Measurements from ENCODE around the gene JPT2.
"Not testable (repeated sequence)": the region's sequence is repeated elsewhere in the genome, so short reads cannot be mapped to it uniquely, and the experiment has no call there.

Gene JPT2

GRCh38 chr16:1707193-1707790 lies 29.2 kb downstream of the JPT2 start:
- peak; percentile 52 for DNase-seq (ENCODE audit: low read depth)

DNA sequence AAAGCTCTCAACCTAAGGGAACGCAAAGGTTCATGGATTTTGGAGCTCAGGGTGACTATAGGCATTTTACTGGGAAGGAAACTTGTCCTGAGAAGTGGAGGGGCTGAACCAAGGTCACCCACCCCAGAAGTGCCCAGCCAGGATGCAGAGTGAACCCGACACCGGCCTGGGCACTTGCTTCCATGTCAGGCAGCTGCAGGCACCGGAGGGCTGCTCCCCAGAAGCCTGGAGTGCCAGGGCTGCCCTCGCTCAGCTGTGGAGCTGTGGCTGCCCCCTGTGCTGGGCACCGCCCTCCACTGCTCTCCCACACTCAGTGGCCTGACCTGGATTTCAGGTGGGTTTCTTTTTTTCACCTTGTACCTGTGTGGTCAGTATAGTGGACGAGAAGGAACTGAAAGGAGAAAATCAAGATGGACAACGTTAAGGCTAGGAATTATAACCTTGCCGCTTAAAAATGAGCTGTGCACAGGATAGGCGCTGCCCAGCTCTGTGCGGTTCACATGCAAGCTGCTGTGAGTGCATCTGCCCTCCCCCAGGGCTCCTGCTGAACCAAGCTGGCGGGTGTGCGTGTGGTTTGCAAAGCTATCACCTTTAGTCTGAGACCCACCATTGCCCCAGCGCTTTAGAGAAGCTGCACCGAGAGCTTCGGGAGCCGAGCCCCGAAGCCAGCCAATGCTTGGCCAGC lies 30.1 kb downstream of the JPT2 start:
- DNase-seq (ENCODE audit: low read depth): no peak

DNA sequence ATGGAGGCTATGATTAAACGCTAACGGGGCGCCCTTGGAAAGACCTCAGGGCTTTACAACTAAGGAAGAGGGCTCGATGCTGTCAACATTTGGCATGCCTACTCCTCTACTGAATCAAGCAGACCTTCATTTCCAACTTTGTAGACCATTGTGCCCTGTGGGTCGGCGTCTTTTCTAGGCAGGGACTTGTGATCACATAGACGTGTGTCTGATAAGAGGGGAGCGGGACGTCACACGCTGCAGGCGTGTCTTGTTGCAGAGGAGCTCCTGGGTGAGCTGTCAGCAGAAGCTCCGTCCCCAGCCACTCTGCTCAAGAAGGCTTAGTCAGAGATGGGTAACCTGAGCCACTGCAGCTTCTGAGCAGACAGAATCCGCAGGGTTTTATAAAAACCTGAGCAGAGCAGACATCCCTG lies 30.7 kb downstream of the JPT2 start:
- peak; percentile 62 for DNase-seq (ENCODE audit: low read depth)

GRCh38 chr16:1709356-1709755 lies 31.3 kb downstream of the JPT2 start:
- DNase-seq (ENCODE audit: low read depth): no peak

- no peak for DNase-seq (ENCODE audit: low read depth)
Measured at GRCh38 chr16:1710811-1711507, 32.9 kb downstream of the JPT2 start.

- peak; percentile 24 for DNase-seq (ENCODE audit: low read depth)
Measured at GRCh38 chr16:1712791-1713261, 34.7 kb downstream of the JPT2 start.

GRCh38 chr16:1713331-1713730 lies 35.3 kb downstream of the JPT2 start:
- DNase-seq (ENCODE audit: low read depth): no peak

DNA sequence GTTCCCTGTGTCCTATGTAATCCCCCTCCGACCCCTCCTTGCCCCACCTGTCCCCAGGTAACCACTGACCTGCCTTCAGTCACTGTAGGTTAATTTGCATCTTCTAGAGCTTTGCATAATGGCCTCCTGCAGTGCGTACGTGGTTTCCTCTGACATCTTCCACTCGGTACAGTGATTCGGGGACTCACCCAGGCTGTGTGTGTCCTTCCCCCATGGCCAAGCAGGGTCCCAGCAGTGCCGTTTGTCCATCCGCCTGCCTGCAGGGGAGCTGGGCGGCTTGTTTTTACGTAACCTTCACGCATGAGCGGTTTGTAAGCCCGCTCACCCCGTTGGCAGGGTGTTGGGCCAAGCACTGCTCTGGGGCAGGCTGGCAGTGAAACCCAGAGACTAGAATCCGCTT lies 35.9 kb downstream of the JPT2 start:
- DNase-seq (ENCODE audit: low read depth): no peak

DNA sequence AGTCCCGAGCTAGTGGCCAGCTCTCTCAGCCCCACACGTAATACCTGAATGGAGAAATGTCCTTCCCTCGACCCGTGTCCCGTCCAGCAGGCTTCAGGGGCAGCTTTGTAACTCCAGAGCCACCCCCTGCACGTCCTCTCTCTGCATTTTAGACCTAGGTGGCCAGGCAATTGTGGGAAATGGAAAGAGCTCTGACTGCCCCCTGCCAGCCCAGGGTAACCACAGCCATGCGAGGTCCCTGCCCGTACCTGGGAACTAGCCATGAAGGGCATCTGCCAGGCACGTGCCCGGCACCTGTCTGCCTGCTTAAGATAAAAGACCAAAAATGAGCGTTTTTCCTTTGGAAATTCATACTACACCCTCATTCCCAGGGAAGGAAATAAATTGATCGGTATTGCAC lies 37.1 kb downstream of the JPT2 start:
- DNase-seq (ENCODE audit: low read depth): no peak

- DNase-seq (ENCODE audit: low read depth): not testable (repeated sequence)
Measured at GRCh38 chr16:1718236-1718635, 40.2 kb downstream of the JPT2 start.

- DNase-seq (ENCODE audit: low read depth): not testable (repeated sequence)
Measured at GRCh38 chr16:1719559-1720229, 41.6 kb downstream of the JPT2 start.

GRCh38 chr16:1721372-1721771 lies 43.3 kb downstream of the JPT2 start:
- DNase-seq (ENCODE audit: low read depth): no peak

- DNase-seq (ENCODE audit: low read depth): peak; percentile 31
Measured at GRCh38 chr16:1723450-1724147, 45.5 kb downstream of the JPT2 start.

- no peak for DNase-seq (ENCODE audit: low read depth)
Measured at GRCh38 chr16:1724491-1724890, 46.4 kb downstream of the JPT2 start.

DNA sequence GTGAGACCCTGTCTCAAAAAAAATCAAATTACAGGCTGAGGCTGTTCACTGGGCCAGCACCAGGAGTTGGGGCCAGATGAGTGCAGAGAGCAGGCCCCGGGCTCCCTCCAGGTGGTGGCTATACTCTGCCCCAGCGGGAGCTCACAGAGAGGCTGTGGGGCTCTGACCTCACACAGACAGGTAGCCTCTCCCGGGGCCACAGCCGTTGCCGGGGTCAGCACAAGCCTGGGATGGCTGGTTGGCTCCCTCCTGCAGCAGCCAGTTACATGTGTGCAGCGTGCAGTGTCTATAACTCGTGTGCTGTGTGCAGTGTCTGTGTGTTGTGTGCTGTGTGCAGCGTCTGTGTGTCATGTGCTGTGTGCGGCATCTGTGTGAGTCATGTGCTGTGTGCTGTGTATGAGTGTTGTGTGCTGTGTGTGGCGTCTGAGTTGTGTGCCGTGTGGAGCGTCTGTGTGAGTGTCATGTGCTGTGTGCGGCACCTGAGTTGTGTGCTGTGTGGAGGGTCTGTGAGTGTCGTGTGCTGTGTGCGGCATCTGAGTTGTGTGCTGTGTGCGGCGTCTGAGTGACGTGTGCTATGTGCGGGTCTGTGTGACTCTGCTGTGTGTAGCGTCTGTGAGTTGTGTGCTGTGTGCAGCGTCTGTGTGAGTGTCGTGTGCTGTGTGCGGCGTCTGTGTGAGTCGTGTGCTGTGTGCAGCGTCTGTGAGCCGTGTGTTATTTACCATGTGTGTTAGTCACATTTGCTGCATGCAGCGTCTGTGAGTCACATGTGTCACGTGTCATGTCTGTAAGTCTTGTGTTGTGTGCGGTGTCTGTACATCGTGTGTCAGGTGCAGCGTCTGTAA lies 48.8 kb downstream of the JPT2 start:
- no peak for DNase-seq (ENCODE audit: low read depth)

DNA sequence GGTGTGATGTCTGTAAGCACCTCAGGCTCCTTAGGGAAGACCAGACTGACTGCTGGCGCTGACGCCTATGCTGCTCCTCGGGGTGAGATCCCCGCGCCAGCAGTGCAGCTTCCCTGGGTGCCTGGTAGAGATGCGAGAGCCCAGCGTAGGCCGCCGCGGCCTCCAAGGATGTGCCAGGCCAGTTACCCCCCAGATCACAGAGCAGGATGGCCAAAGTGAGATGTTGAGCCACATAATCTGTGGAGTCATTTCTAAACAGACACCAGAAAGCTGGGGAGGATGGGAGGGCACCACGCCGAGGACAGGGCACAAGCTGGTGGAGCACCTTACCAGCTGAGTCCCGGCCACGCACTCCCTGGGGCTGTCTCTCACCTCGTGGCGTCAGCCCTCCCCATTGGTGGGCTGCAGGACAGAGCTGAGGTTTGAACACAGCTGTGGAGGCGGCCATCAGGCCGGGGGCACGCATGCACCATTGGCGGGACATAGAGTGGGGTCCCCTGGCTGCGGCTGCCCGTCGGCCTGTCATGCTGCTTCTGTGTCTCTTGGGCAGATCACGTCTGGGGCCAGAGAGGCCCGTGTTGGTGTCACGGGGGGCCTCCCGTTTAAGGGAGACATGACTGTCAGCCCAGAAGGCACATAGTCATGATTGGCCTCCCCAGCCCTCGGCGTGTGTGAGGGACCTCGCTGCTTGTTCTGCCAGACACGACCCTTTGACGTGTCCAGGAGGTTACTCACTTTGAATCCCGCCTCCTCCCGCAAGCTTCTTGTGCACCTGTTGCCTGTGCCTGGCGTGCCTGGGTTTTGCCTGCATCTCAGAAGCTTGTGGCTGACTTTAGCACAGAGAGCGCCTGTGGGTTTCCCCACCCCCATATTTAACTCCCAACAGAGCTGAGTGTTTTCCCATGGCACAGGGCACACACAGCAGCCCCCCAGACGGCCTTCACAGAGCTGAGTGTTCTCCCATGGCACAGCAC lies 49.9 kb downstream of the JPT2 start:
- no peak for DNase-seq (ENCODE audit: low read depth)

DNA sequence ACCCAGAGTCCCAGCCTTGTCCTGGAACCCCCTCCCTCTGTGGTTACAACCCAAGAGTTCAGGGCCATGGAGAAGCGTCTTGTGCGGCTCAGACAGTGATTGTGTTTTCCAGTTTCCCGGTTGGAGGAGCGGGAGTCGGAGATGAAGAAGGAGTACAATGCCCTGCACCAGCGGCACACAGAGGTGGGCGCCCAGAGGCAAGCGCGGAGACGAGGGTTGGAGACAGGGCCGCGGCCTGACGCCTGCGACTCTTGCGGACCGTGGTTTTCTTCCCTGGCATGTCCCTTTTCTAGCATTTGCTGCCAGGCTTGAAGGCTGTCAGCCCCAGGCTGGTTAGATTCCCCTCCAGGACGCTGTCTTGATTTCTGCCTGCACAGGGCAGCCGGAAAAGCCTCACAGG lies 50.9 kb downstream of the JPT2 start:
- DNase-seq (ENCODE audit: low read depth): no peak

DNA sequence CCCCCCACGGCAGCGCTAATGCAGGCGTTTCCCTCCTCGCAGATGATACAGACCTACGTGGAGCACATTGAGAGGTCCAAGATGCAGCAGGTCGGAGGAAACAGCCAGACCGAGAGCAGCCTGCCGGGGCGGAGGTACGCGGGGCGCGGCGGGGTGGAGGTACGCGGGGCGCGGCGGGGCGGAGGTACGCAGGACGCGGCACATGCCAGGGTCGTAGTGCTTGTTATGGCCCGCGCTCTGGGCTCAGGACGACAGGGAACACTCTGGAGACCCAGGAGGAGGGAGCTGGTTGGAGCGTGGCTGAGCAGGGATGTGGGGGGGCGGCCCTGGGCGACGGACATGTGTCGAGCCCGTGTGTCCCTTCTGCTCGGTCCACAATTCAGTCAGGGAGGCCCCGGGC lies 51.4 kb downstream of the JPT2 start:
- DNase-seq (ENCODE audit: low read depth): no peak

DNA sequence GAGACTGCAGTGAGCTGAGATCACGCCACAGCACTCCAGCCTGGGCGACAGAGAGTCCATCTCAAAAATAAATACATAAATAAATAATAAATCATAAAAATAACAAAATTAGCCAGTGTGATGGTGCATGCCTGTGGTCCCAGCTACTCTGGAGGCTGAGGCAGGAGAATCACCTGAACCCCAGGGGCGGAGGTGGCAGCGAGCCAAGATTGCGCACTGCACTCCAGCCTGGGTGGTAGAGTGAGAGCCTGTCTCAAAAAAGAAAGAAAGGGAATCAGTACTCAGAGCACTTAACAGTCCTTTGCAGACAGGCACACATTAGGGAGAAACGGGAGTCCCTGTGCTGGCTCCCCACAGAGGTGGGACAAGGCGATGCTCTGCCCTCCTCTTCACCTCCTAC lies 53.0 kb downstream of the JPT2 start:
- DNase-seq (ENCODE audit: low read depth): no peak

DNA sequence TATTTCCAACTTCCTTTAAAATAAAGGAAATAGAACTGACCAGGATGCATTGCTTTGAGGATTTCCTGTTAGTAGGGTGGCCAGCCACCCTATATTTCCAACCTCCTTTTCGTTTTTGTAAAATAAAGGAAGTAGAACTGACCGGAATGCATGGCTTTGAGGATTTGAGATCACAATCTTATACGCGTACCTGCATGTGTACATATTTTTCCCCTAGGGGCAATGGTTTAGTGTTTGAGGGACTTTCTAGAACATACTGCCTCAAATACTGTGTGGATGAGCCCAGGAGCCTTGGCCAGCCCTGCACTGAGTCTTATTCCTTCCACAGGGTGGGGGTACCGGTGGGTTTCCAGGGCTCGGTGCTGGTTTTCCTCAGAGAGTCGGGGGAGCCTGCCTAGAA lies 53.5 kb downstream of the JPT2 start:
- no peak for DNase-seq (ENCODE audit: low read depth)
